Heart left ventricle (tissue), 16 donors: Measurements from ENCODE around the gene SIGLEC12. TPM values are rescaled to one million over a fixed set of nuclear protein-coding genes. Genes with fewer than 3 reads are reported as not detected.

Experiments used
- ATAC-seq, 4 donors: fragments of 200-7000 bp; cut with Tn5 transposase; one replicate each; pipeline ENCODE4 v1.9.1; 2020 to 2022; ENCODE audit warnings: moderate library complexity in 4 of 4, mild to moderate bottlenecking in 3 of 4, moderate number of reproducible peaks in 1 of 4
- DNase-seq, 5 donors: peaks; one replicate each; pipeline ENCODE4 v3.0.0-alpha.2; 2020
- H3K27ac ChIP-seq, 12 donors: fragments of 200-600 bp; sonication (generic) in 4 of 12; one replicate each; pipeline versions ENCODE4 v1.5.0 to v1.8.0; 2016 to 2022; ENCODE audit warnings: mild to moderate bottlenecking in 2 of 12
- H3K27me3 ChIP-seq, 9 donors: fragments of 200-600 bp; sonication (generic) in 2 of 9; one replicate each; pipeline versions ENCODE4 v1.5.1 to v1.8.0; 2016 to 2022; ENCODE audit warnings: mild to moderate bottlenecking in 3 of 9
- H3K36me3 ChIP-seq, 9 donors: fragments of 200-600 bp; sonication (generic) in 2 of 9; one replicate each; pipeline versions ENCODE4 v1.5.0 to v1.8.0; 2018 to 2022; ENCODE audit warnings: mild to moderate bottlenecking in 2 of 9
- H3K4me1 ChIP-seq, 12 donors: fragments of 200-600 bp; sonication (generic) in 4 of 12; one replicate each; pipeline versions ENCODE4 v1.5.0 to v1.8.0; 2016 to 2022; ENCODE audit warnings: mild to moderate bottlenecking in 3 of 12
- H3K4me3 ChIP-seq, 12 donors: fragments of 200-600 bp; sonication (generic) in 4 of 12; one replicate each; pipeline versions ENCODE4 v1.5.0 to v1.8.0; 2017 to 2022; ENCODE audit warnings: mild to moderate bottlenecking in 9 of 12, moderate library complexity in 4 of 12
- H3K9me3 ChIP-seq, 12 donors: fragments of 200-600 bp; sonication (generic) in 4 of 12; one replicate each; pipeline versions ENCODE4 v1.5.0 to v1.8.0; 2016 to 2022; ENCODE audit warnings: mild to moderate bottlenecking in 1 of 12
- POLR2A ChIP-seq, 2 donors: fragments of 450-650 bp; IDR thresholded peaks; one replicate each; pipeline ENCODE4 v1.6.1; 2017; ENCODE audit warnings: antibody characterized with exemption in 2 of 2, mild to moderate bottlenecking in 2 of 2, moderate library complexity in 2 of 2
- WGBS, 4 donors: extraction: QIAGEN DNeasy Blood & Tissue Kit in 2 of 4; methylation state at CpG; one replicate each; pipeline versions ENCODE4 v1.1.5 to v1.1.7; 2013 to 2018; 5-methylcytosine and 5-hydroxymethylcytosine counted together
- intact Hi-C, 10 donors: fragments of 100-400 bp; cut with DNase I; formaldehyde crosslinking; loops; one replicate each; pipeline versions ENCODE4 v1.11.1 to v1.14.2; 2022
- polyA plus RNA-seq, 2 donors: library from polyadenylated mRNA; stranded (reverse); fragments of 200-250 nt; gene quantifications; one replicate each; pipeline ENCODE4 v1.2.3, GENCODE V29; 2013
- total RNA-seq, 9 donors: library from RNA; depleted of rRNA in 2 of 9; stranded (reverse); fragments of >200 nt in 2 of 9; fragmentation: NEBNext Ultra II Directional in 3 of 9; extraction: Animal tissue kit (Norgen Biotek cat#: 25700) in 3 of 9; gene quantifications; one replicate each; pipeline versions ENCODE4 v1.1.0 to v1.2.4, GENCODE V29; 2016 to 2023
- TF ChIP-seq, protein P1 (sequence below), 12 donors: fragments of 200-600 bp; sonication (generic) in 4 of 12; IDR thresholded peaks; one replicate each; pipeline versions ENCODE4 v1.5.0 to v1.8.0; 2018 to 2022; ENCODE audit warnings: antibody characterized with exemption in 12 of 12, mild to moderate bottlenecking in 5 of 12
- donor health status: ischemic (EF 13 %, LVEDD 7.1; RV severe dilation, severe dysfunction).
- donor health status: healthy with polysubstance abuse.
- donor health status: DM: no; HTN: yes; CAD: no.
- donor health status: DM: no; HTN: no; CAD: no.
- donor health status: ischemic (EF 25% LVEDD 6.9; RV normal size, moderate dysfunction).
- donor health status: ischemic (EF 25% LVEDD 5.7; RV mildly dilated, moderate dysfunction).
- donor health status: healthy.
- donor health status: DM: yes; HTN: yes; CAD: no.
- donor health status: ischemic (EF 35%, LVEDD 5.7; RV mildly dilated, moderate dysfunction).
- donor health status: nonischemic (EF 11% LVEDD 7.7; RV severe dilation, severe dysfunction).
- donor health status: DM: yes; HTN: yes; CAD: no.
- donor health status: PGD.
- donor health status: ischemic (EF 29% LVEDD 5.4; RV normal size, mild dysfunction).
- donor health status: nonischemic (EF 23%, LVEDD 6.1; RV moderate dilation, normal function).

Gene SIGLEC12
- total and polyA plus RNA-seq, 11 donors, result 0.15 to 0.43 (median 0.21) TPM; not detected in 6

DNA sequence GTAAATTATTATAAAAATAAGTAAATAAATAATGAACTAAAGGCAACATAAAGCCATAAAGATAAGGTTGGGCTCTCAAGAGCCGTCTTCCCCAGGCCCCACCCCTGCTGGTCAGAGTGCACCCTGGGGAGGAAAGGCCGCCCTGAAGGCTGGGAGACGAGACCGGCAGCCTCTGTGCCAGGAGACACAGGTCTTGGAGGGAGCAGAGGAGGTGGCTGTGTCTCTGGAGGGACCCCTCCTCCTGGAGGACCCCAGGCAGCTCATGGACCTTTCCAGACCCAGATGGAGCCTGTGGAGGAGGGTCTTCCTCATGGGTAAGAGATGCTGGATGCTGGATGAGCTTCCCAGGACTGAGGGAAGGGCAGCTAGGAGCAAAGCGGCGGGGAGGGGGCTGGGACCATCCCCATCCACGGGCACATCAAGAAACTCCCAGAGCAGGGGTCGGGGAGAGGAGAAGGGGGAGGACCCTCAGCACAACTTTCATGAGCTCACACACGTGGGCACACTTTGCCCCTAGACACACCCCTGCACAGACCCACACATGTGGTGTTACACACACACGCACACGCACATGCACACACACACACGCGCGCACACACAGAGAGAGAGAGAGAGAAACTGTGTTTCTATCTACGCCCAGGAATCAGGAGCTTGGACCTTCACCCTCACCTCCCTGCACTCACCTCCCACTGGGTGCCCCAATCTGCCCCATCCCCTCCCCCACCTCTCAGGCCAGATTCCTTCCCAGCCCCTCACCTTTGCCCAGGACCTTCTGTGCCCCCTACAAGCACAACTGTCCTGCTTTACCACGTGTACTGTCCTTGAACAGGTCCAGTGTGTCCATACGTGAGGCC lies 23.0 kb downstream of the SIGLEC12 start, which contains the start of gene CEACAM18:
Gene CEACAM18, plus strand, starts transcription at position 159 of the 854 bp plus-strand sequence.
- ATAC-seq (no peak), DNase-seq (no peak)
- WGBS, 4 donors, result 58 to 61% (median 58%) methylated on average over 15 to 17 of the region's 17 CpGs
- no peaks in the 10 kb centered on the region for H3K4me1 ChIP-seq
- H3K9me3 ChIP-seq, result no peaks in the 10 kb centered on the region
- peaks cover 0 to 55% (median 10%) of the 10 kb centered on the region in 9 donors for H3K27me3 ChIP-seq
- intact Hi-C loops, result loop anchor here in 3 of 10 donors (10.0 kb wide), 2 partner anchors 296 to 306 kb away; no protein-coding TSS in a partner anchor
- TF ChIP-seq, protein P1, sequence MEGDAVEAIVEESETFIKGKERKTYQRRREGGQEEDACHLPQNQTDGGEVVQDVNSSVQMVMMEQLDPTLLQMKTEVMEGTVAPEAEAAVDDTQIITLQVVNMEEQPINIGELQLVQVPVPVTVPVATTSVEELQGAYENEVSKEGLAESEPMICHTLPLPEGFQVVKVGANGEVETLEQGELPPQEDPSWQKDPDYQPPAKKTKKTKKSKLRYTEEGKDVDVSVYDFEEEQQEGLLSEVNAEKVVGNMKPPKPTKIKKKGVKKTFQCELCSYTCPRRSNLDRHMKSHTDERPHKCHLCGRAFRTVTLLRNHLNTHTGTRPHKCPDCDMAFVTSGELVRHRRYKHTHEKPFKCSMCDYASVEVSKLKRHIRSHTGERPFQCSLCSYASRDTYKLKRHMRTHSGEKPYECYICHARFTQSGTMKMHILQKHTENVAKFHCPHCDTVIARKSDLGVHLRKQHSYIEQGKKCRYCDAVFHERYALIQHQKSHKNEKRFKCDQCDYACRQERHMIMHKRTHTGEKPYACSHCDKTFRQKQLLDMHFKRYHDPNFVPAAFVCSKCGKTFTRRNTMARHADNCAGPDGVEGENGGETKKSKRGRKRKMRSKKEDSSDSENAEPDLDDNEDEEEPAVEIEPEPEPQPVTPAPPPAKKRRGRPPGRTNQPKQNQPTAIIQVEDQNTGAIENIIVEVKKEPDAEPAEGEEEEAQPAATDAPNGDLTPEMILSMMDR (IDR thresholded peaks at IDR 0.05), result no peak
- no peak for TF ChIP-seq POLR2A (IDR thresholded peaks at IDR 0.05)
- H3K36me3 ChIP-seq, result no peaks in the 10 kb centered on the region
- no peak within 1 kb of the TSS for H3K4me3 ChIP-seq
- no peak within 1 kb of the TSS for H3K27ac ChIP-seq

DNA sequence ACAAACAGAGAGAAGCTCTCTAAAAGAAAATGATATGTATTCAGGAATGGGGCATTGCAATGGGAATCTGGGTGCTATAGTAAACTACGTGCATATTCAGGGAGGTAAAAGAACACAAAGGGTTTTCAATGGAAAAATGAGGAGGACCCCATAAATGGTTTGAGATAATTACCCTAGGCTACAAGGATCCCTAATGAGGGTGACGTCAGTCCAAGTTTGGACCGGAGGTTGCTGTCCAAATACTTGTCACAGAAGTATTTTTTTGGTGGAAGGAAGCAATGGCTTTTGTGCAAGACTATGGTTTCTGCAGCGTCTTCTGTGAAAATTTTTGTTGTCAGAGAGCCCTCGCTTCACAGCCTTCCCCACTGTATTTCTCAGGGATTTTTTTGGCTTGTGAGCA lies 24.3 kb downstream of the SIGLEC12 start:
- Histone ChIP-seq H3K4me3 (no peak overlapping the region), H3K4me1 (no peaks in the 10 kb centered on the region), H3K27ac (no peak overlapping the region), H3K9me3 (no peaks in the 10 kb centered on the region), H3K27me3 (peaks cover 0 to 59% (median 10%) of the 10 kb centered on the region in 9 donors), H3K36me3 (no peaks in the 10 kb centered on the region)
- intact Hi-C loops, result loop anchor here in 3 of 10 donors (10.0 kb wide), 2 partner anchors 297 to 307 kb away; no protein-coding TSS in a partner anchor
- ATAC-seq, result no peak
- DNase-seq, result no peak
- WGBS, 4 donors, result 57 to 67% (median 62%) methylated on average over 5 of the region's 5 CpGs
- TF ChIP-seq, protein P1 (IDR thresholded peaks at IDR 0.05), result no peak
- no peak for TF ChIP-seq POLR2A (IDR thresholded peaks at IDR 0.05)

DNA sequence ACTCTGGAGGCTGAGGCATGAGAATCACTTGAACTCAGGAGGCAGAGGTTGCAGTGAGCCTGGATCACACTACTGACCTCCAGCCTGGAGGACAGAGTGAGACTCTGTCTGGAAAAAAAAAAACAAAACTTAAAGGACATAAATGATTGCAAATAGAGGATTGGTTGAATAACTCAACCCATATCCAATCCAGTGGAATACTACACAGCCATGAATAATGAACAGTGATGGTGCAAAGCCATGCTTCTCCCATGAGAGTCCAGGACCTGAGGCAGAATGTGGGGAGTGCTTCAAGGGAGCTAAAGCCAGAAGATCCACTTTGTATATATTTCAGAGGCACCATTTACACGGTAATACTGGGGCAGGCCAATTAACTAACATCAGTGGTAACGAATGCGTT lies 25.4 kb downstream of the SIGLEC12 start:
- DNase-seq, result no peak
- WGBS, 4 donors, result 70 to 92% (median 91%) methylated on average over 3 of the region's 3 CpGs
- intact Hi-C loops, result loop anchor here in 3 of 10 donors (10.0 kb wide), 2 partner anchors 299 to 309 kb away; no protein-coding TSS in a partner anchor

More for the DNA sequence above, 25.4 kb downstream of the SIGLEC12 start:
- no peak overlapping the region for H3K4me3 ChIP-seq
- no peak overlapping the region for H3K27ac ChIP-seq
- no peaks in the 10 kb centered on the region for H3K4me1 ChIP-seq
- H3K27me3 ChIP-seq, result peaks cover 0 to 59% (median 16%) of the 10 kb centered on the region in 9 donors
- TF ChIP-seq, protein P1 (IDR thresholded peaks at IDR 0.05), result no peak
- TF ChIP-seq POLR2A (IDR thresholded peaks at IDR 0.05), result no peak
- no peak for ATAC-seq
- H3K36me3 ChIP-seq, result no peaks in the 10 kb centered on the region
- H3K9me3 ChIP-seq, result no peaks in the 10 kb centered on the region
